ENCODE results near the gene HRH1. TPM values are rescaled to one million over a fixed set of nuclear protein-coding genes. Genes with fewer than 3 reads are reported as not detected.
A peak's percentile ranks its signal among the peaks of the same experiment; 100 is the strongest.

Gene HRH1
- total RNA-seq, 2 experiments from 2014 or later, result not detected

DNA sequence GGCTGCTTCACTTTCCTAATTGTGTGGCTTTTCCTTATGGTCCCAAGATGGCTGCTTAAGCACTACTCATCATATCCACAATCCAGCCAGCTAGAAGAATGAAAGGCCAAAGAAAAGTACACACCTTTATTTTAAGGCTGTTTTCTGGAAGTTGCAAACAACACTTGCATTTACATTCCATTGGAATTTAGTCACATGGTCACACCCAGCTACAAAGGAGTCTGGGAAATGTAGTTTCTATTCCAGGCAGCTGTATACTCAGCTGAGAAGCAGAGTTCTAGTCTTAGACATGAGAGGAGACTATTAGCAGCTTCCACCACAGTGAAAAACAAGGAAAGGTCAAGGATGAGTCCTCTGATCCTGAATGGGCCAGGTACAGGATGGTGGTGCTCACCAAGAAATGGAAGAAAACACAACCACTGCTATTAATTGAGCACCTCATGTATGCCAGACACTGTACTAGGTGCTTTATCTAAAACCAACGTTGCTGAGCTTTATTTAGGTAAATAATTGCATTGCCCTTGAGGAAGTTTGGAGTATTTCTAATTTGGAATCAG is 89.9 kb downstream of the HRH1 start:
- H3K4me1 Mint-ChIP-seq (ENCODE audit: low read depth), result no peaks in the 10 kb centered on the region
- intact Hi-C loops (cut with DNase I, micrococcal nuclease), result no loop called here
- ChIA-PET CTCF (no interaction called here), POLR2A (interaction anchor here (1.1 kb wide), 1 partner anchor 28 kb away, joined by 5 read pairs; the partner anchor contains the start of gene ATG7)
- H3K9me3 Mint-ChIP-seq, result no peaks in the 10 kb centered on the region
- Histone ChIP-seq H3K4me3 (ENCODE audit: low read length) (no peak overlapping the region), H3K36me3 (ENCODE audit: insufficient read depth, low read length) (no peaks in the 10 kb centered on the region), H3K27ac (ENCODE audit: low read depth in 1 of 2, low read length in 2 of 2) (no peak overlapping the region), H3K27me3 (ENCODE audit: control insufficient read depth in 1 of 2, insufficient read depth in 2 of 2, low read length in 2 of 2) (no peaks in the 10 kb centered on the region), H3K9me3 (ENCODE audit: control insufficient read depth in 1 of 2, insufficient read depth in 1 of 2, low read length in 2 of 2) (no peaks in the 10 kb centered on the region), H3K4me1 (ENCODE audit: insufficient read depth, low read length) (no peaks in the 10 kb centered on the region)
- H3K4me3 Mint-ChIP-seq, result no peak overlapping the region
- no peaks in the 10 kb centered on the region for H3K36me3 Mint-ChIP-seq (ENCODE audit: low read depth)
- DNase-seq, result no peak
- no peak overlapping the region for H3K27ac Mint-ChIP-seq
- ATAC-seq (ENCODE audit: poor library complexity), result no peak
- no peak for TF ChIP-seq CTCF (IDR thresholded peaks at IDR 0.05)
- peaks cover 5% of the 10 kb centered on the region for H3K27me3 Mint-ChIP-seq

DNA sequence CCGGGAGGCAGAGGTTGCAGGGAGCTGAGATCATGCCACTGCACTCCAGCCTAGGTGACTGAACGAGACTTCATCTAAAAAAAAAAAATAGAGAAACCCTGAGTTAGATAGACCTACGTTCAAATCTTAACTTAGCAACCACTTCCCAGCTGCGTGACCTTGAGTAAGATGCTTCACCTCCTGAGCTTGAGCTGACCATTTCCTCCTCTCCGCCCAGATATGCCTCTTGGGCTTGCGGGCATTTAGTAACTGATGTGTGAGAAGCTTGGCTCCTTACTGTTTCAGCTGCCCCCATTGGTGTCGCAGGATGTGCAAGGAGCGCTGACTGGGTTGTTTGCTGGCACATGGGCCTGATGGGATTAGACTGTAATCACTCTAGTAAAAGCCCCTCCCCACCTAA is 91.0 kb downstream of the HRH1 start:
- H3K4me3 Mint-ChIP-seq, result no peak overlapping the region
- ChIA-PET CTCF (no interaction called here), POLR2A (interaction anchor here (0.6 kb wide), 1 partner anchor 91 kb away, joined by 3 read pairs; no protein-coding TSS in a partner anchor)
- Histone ChIP-seq H3K9me3 (ENCODE audit: control insufficient read depth in 1 of 2, insufficient read depth in 1 of 2, low read length in 2 of 2) (no peaks in the 10 kb centered on the region), H3K27me3 (ENCODE audit: control insufficient read depth in 1 of 2, insufficient read depth in 2 of 2, low read length in 2 of 2) (no peaks in the 10 kb centered on the region), H3K36me3 (ENCODE audit: insufficient read depth, low read length) (no peaks in the 10 kb centered on the region), H3K4me3 (ENCODE audit: low read length) (no peak overlapping the region), H3K4me1 (ENCODE audit: insufficient read depth, low read length) (no peaks in the 10 kb centered on the region), H3K27ac (ENCODE audit: low read depth in 1 of 2, low read length in 2 of 2) (no peak overlapping the region)
- no peaks in the 10 kb centered on the region for H3K36me3 Mint-ChIP-seq (ENCODE audit: low read depth)
- H3K9me3 Mint-ChIP-seq, result no peaks in the 10 kb centered on the region
- ATAC-seq (ENCODE audit: poor library complexity) (no peak), DNase-seq (peak in 1 of 14 experiments; percentile 14)
- peaks cover 5% of the 10 kb centered on the region for H3K27me3 Mint-ChIP-seq
- intact Hi-C loops (cut with DNase I, micrococcal nuclease), result no loop called here
- no peaks in the 10 kb centered on the region for H3K4me1 Mint-ChIP-seq (ENCODE audit: low read depth)
- H3K27ac Mint-ChIP-seq, result no peak overlapping the region
- TF ChIP-seq CTCF (IDR thresholded peaks at IDR 0.05), result no peak

DNA sequence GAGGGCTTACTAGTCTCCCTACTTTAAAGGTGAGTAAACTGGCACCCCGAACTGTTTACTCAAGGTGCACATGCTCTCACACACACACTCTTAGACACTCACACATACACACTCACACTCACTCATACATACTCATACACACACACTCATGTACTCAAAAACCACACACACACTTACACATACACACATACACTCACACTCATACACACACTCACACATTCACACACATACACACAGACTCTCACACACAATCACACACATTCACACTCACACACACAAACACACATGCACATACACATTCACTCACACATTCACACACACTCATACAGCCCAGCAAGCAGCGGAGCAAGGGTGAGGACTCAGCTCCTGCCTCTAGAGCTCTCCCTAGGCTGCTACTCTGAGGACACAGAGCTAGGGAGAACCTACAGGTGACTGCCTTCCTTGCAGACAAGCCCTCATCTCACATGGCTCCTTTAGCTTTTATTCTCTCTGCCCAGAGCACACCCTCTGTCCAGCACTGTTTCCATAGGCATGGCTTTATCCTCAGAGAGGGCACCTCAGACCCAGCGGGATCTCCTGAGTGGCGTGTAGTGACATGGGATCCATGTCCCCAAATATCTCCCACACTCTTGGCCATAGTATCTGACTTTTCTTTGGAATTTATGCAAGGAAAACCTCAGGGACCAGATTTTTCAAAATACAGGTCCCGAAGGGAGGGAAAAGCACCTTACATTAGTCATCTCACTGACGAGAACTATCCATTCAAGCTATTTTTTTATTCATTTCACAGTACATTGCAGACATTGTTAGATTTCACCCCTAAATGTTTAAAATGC is 91.8 kb downstream of the HRH1 start:
- H3K4me1 Mint-ChIP-seq (ENCODE audit: low read depth), result peaks cover 6% of the 10 kb centered on the region
- ChIA-PET POLR2A (interaction anchor here (0.6 kb wide), 1 partner anchor 91 kb away, joined by 3 read pairs; no protein-coding TSS in a partner anchor), CTCF (no interaction called here)
- intact Hi-C loops (cut with DNase I, micrococcal nuclease), result no loop called here
- peaks cover 5% of the 10 kb centered on the region for H3K4me1 ChIP-seq (ENCODE audit: insufficient read depth, low read length)
- H3K4me3 ChIP-seq (ENCODE audit: low read length), result no peak overlapping the region
- DNase-seq, result no peak
- no peak overlapping the region for H3K4me3 Mint-ChIP-seq
- no peaks in the 10 kb centered on the region for H3K36me3 Mint-ChIP-seq (ENCODE audit: low read depth)
- no peak overlapping the region for H3K27ac ChIP-seq (ENCODE audit: low read depth in 1 of 2, low read length in 2 of 2)
- ATAC-seq (ENCODE audit: poor library complexity), result no peak
- H3K9me3 ChIP-seq (ENCODE audit: control insufficient read depth in 1 of 2, insufficient read depth in 1 of 2, low read length in 2 of 2), result no peaks in the 10 kb centered on the region
- peaks cover 5% of the 10 kb centered on the region for H3K27me3 Mint-ChIP-seq
- no peaks in the 10 kb centered on the region for H3K27me3 ChIP-seq (ENCODE audit: control insufficient read depth in 1 of 2, insufficient read depth in 2 of 2, low read length in 2 of 2)
- H3K27ac Mint-ChIP-seq, result no peak overlapping the region
- no peak for TF ChIP-seq CTCF (IDR thresholded peaks at IDR 0.05)
- no peaks in the 10 kb centered on the region for H3K36me3 ChIP-seq (ENCODE audit: insufficient read depth, low read length)
- no peaks in the 10 kb centered on the region for H3K9me3 Mint-ChIP-seq

All from CD4-positive, alpha-beta T cell (primary cell).